HEK293 (cell line): ENCODE measurements around the gene LRRC8B.
"Not testable (repeated sequence)": the region's sequence is repeated elsewhere in the genome, so short reads cannot be mapped to it uniquely, and the experiment has no call there.

ENCODE experiments used
- CTCF ChIA-PET: fragments of 350-600 bp; formaldehyde crosslinking; extraction: SDS; loops from one replicate; lab custom pipeline; 2021; ENCODE audit warnings: antibody characterized with exemption; lab: Yijun Ruan, JAX
- POLR2A ChIA-PET: fragments of 300-600 bp; formaldehyde crosslinking; extraction: SDS; loops from one replicate; lab custom pipeline; 2020; ENCODE audit warnings: antibody characterized with exemption, inconsistent platforms; lab: Yijun Ruan, JAX
- H3K27ac ChIP-seq: fragments of 200-500 bp; sonication (Bioruptor generic); 2 replicates; pipeline ENCODE4 v1.5.1; 2014; ENCODE audit warnings: low read depth, low read length, control low read depth, inconsistent platforms; ENCODE audit errors: extremely low read depth
- H3K36me3 ChIP-seq, 2 experiments: fragments of 200-500 bp in 1 of 2; sonication (Bioruptor generic) in 1 of 2; 1 replicate in 1 of 2; 2 replicates in 1 of 2; pipeline ENCODE4 v1.5.1; 2014 to 2017; ENCODE audit warnings: inconsistent platforms in 2 of 2, low read length in 2 of 2; ENCODE audit not compliant: control insufficient read depth in 2 of 2, insufficient read depth in 1 of 2
- H3K4me1 ChIP-seq: fragments of 200-500 bp; sonication (Bioruptor generic); 2 replicates; pipeline ENCODE4 v1.5.1; 2014; ENCODE audit warnings: mild to moderate bottlenecking, low read length, inconsistent platforms; ENCODE audit not compliant: control insufficient read depth, insufficient read depth
- H3K4me3 ChIP-seq: 2 replicates; pipeline ENCODE4 v1.5.1; 2011; ENCODE audit warnings: low read depth, mild to moderate bottlenecking, control low read depth, low read length, moderate library complexity
- H3K9me3 ChIP-seq: fragments of 200-500 bp; sonication (Bioruptor generic); 2 replicates; pipeline ENCODE4 v1.5.1; 2014; ENCODE audit warnings: low read depth, low read length, inconsistent platforms; ENCODE audit not compliant: control insufficient read depth, insufficient read depth
- FEZF1 ChIP-seq: fragments of 450-650 bp; formaldehyde crosslinking; IDR thresholded peaks from 2 replicates; pipeline ENCODE4 v1.5.1; 2016; ENCODE audit warnings: missing biosample characterization, missing genetic modification characterization
- PRDM10 ChIP-seq: fragments of 450-650 bp; formaldehyde crosslinking; IDR thresholded peaks from 2 replicates; pipeline ENCODE4 v1.5.1; 2016; ENCODE audit warnings: missing biosample characterization, missing genetic modification characterization
- SP2 ChIP-seq: fragments of 450-650 bp; formaldehyde crosslinking; IDR thresholded peaks from 2 replicates; pipeline ENCODE4 v1.5.1; 2016; ENCODE audit warnings: missing biosample characterization, missing genetic modification characterization
- TCF7L2 ChIP-seq: IDR thresholded peaks from 2 replicates; pipeline ENCODE4 v1.6.1; 2011; ENCODE audit warnings: low read depth, mild to moderate bottlenecking, inconsistent platforms, low read length, moderate library complexity, borderline replicate concordance
- ZBTB20 ChIP-seq: fragments of 450-650 bp; formaldehyde crosslinking; IDR thresholded peaks from 2 replicates; pipeline ENCODE4 v1.5.1; 2016; ENCODE audit warnings: missing biosample characterization, missing genetic modification characterization
- ZBTB48 ChIP-seq: fragments of 450-650 bp; formaldehyde crosslinking; IDR thresholded peaks from 2 replicates; pipeline ENCODE4 v1.5.1; 2016; ENCODE audit warnings: missing biosample characterization, missing genetic modification characterization
- ZNF114 ChIP-seq: fragments of 450-650 bp; formaldehyde crosslinking; IDR thresholded peaks from 2 replicates; pipeline ENCODE4 v1.5.0; 2017; ENCODE audit warnings: missing biosample characterization, missing genetic modification characterization
- ZNF146 ChIP-seq: fragments of 450-650 bp; formaldehyde crosslinking; IDR thresholded peaks from 2 replicates; pipeline ENCODE4 v1.5.1; 2016; ENCODE audit warnings: missing biosample characterization, missing genetic modification characterization
- ZNF16 ChIP-seq: fragments of 450-650 bp; formaldehyde crosslinking; IDR thresholded peaks from 2 replicates; pipeline ENCODE4 v1.5.1; 2016; ENCODE audit warnings: low read depth, missing biosample characterization, missing genetic modification characterization
- ZNF335 ChIP-seq: fragments of 450-650 bp; formaldehyde crosslinking; conservative IDR thresholded peaks from 2 replicates; pipeline ENCODE4 v1.5.1; 2016; ENCODE audit warnings: missing biosample characterization, missing genetic modification characterization
- ZNF580 ChIP-seq: fragments of 450-650 bp; formaldehyde crosslinking; IDR thresholded peaks from 2 replicates; pipeline ENCODE4 v1.5.1; 2016; ENCODE audit warnings: missing biosample characterization, missing genetic modification characterization
- ZNF654 ChIP-seq: fragments of 450-650 bp; formaldehyde crosslinking; IDR thresholded peaks from 2 replicates; pipeline ENCODE4 v1.5.1; 2016; ENCODE audit warnings: low read depth, missing biosample characterization, missing genetic modification characterization

Gene LRRC8B

DNA sequence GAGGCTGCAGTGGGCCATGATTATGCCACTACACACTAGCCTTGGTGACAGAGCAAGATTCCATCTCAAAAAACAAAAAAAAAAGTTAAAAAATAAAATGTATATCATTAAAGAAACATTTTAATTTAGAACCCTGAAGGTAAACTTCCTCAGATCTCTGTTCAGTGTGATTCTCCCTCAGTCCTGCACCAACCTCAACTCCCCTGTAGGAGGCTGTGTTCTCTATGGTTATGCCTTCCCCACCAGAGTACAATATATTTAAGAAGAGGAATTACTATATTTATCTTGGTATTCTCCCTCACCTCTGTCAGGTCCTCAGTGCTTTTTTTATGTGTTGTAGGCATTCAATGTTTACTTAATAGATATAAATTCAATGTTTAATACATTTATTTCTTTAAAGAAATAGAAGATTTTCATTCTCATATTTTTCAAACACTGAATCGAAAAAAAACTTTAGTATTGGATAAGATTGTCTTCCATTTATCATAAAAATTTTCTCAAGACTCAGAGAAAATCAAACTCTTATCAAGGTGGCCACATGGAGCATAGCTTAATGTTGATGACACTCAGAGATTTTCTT, 4.8 kb upstream of the LRRC8B start:
- POLR2A ChIA-PET = no interaction called here
- CTCF ChIA-PET = interaction anchor here (0.6 to 1.8 kb wide), 8 partner anchors 12 to 248 kb away, joined by 3 to 5 read pairs (median 3); no protein-coding TSS in a partner anchor
- Histone ChIP-seq H3K36me3 (no peaks in the 10 kb centered on the region), H3K4me1 (no peaks in the 10 kb centered on the region), H3K27ac (no peak overlapping the region), H3K9me3 (no peaks in the 10 kb centered on the region), H3K4me3 (no peak overlapping the region)
- TF ChIP-seq ZNF16 (tag by site-specific recombination) (no peak), ZNF114 (tag by site-specific recombination) (no peak), ZNF654 (tag by site-specific recombination) (peak; percentile 53)

- TF ChIP-seq ZNF580 (tag by site-specific recombination) (0 out of 2 replicates have a peak, but pooled peaks have one; percentile 41), ZNF146 (peak; percentile 97)
- H3K36me3 ChIP-seq, H3K4me1 ChIP-seq, H3K4me3 ChIP-seq, H3K27ac ChIP-seq, H3K9me3 ChIP-seq, POLR2A ChIA-PET: not testable (repeated sequence)
- CTCF ChIA-PET = interaction anchor here (0.6 kb wide), 2 partner anchors 53 to 444 kb away, joined by 4 to 6 read pairs; no protein-coding TSS in a partner anchor
These were observed 2.7 kb upstream of the LRRC8B start for GRCh38 chr1:89521977-89522376.

- Histone ChIP-seq H3K4me3 (peak overlapping the region; percentile 72), H3K9me3 (no peaks in the 10 kb centered on the region), H3K4me1 (no peaks in the 10 kb centered on the region), H3K36me3 (peaks cover 0 to 3% of the 10 kb centered on the region in 2 experiments; a peak in 1 of 3 replicates), H3K27ac (peak overlapping the region; percentile 83; the same call in 1 of the 2 replicates)
- TF ChIP-seq SP2 (tag by site-specific recombination) = peak; percentile 86
- peak; percentile 97 for TF ChIP-seq ZNF335
- no peak for TF ChIP-seq FEZF1 (tag by site-specific recombination)
- TF ChIP-seq ZBTB20 (tag by site-specific recombination) = peak; percentile 77
- TF ChIP-seq PRDM10 = peak; percentile 54; the same call in 1 of the 2 replicates
- TF ChIP-seq ZBTB48 (tag by site-specific recombination) = peak; percentile 66; the same call in 1 of the 2 replicates
- TF ChIP-seq TCF7L2 = no peak
- ChIA-PET POLR2A (interaction anchor here (0.9 kb wide), 1 partner anchor 23 kb away, joined by 3 read pairs; no protein-coding TSS in a partner anchor), CTCF (no interaction called here)
These were observed 859 bp upstream of the LRRC8B start for GRCh38 chr1:89523572-89524368.
